Lower leg skin (tissue), 4 donors: Measurements from ENCODE around the gene EFCAB5. TPM values are rescaled to one million over a fixed set of nuclear protein-coding genes. Genes with fewer than 3 reads are reported as not detected.
"Not testable (repeated sequence)": the region's sequence is repeated elsewhere in the genome, so short reads cannot be mapped to it uniquely, and the experiment has no call there.

Experiments used
- DNase-seq, 2 donors: peaks; one replicate each; pipeline ENCODE4 v3.0.0-alpha.2; 2019; ENCODE audit warnings: low spot score in 2 of 2
- H3K4me3 ChIP-seq: fragments of 200-600 bp; sonication (generic); 2 replicates; pipeline ENCODE4 v1.5.1; 2017; ENCODE audit warnings: mild to moderate bottlenecking, low read depth; ENCODE audit not compliant: poor library complexity, severe bottlenecking
- CTCF ChIP-seq, 3 donors: fragments of 450-650 bp; IDR thresholded peaks; one replicate each; pipeline ENCODE4 v1.5.1; 2016; ENCODE audit warnings: antibody characterized with exemption in 3 of 3, mild to moderate bottlenecking in 3 of 3, moderate library complexity in 2 of 3
- POLR2A ChIP-seq, 2 donors: fragments of 450-650 bp; IDR thresholded peaks; one replicate each; pipeline ENCODE4 v1.6.1; 2016 to 2017; ENCODE audit warnings: antibody characterized with exemption in 2 of 2, mild to moderate bottlenecking in 1 of 2, moderate library complexity in 1 of 2
- WGBS, 2 donors: methylation state at CpG; one replicate each; pipeline ENCODE4 v1.1.5; 2018; 5-methylcytosine and 5-hydroxymethylcytosine counted together
- intact Hi-C: fragments of 100-400 bp; cut with DNase I; formaldehyde crosslinking; loops from one replicate; pipeline ENCODE4 v1.15.0; 2023; ENCODE audit warnings: low total_unique reads
- total RNA-seq, 4 donors: library from RNA; depleted of rRNA; stranded (reverse); fragments of >200 nt; gene quantifications; one replicate each; pipeline ENCODE4 v1.1.0, GENCODE V29; 2016

EFCAB5 gene
- total RNA-seq, 4 donors from 2014 or later: 0.46 to 1.0 (median 0.68) TPM

GRCh38 chr17:30031214-30031869 is 89.9 kb downstream of the EFCAB5 start:
- no peak for DNase-seq
- H3K4me3 ChIP-seq: no peak overlapping the region
- 92 to 98% methylated on average over 4 of the region's 4 CpGs for WGBS, 2 donors
- intact Hi-C loops: no loop called here
- no peak for TF ChIP-seq CTCF (IDR thresholded peaks at IDR 0.05)
- no peak for TF ChIP-seq POLR2A (IDR thresholded peaks at IDR 0.05)

- no peak for TF ChIP-seq POLR2A (IDR thresholded peaks at IDR 0.05)
- TF ChIP-seq CTCF (IDR thresholded peaks at IDR 0.05): no peak
- intact Hi-C loops: no loop called here
- H3K4me3 ChIP-seq: no peak overlapping the region
- 71 to 74% methylated on average over 2 of the region's 2 CpGs for WGBS, 2 donors
- no peak for DNase-seq
Observed at GRCh38 chr17:30035369-30035768, 93.9 kb downstream of the EFCAB5 start.

- WGBS, 2 donors: 70 to 74% methylated on average over 5 of the region's 5 CpGs
- DNase-seq, intact Hi-C loops, H3K4me3 ChIP-seq: not testable (repeated sequence)
Observed at GRCh38 chr17:30040719-30041518, 99.5 kb downstream of the EFCAB5 start.

- DNase-seq: no peak
- no peak overlapping the region for H3K4me3 ChIP-seq
- no peak for TF ChIP-seq POLR2A (IDR thresholded peaks at IDR 0.05)
- TF ChIP-seq CTCF (IDR thresholded peaks at IDR 0.05): no peak
- intact Hi-C loops: no loop called here
Observed at GRCh38 chr17:30041551-30041950, 100.1 kb downstream of the EFCAB5 start.

GRCh38 chr17:30062372-30062771 is 120.9 kb downstream of the EFCAB5 start:
- no peak for DNase-seq
- TF ChIP-seq CTCF (IDR thresholded peaks at IDR 0.05) (no peak), POLR2A (IDR thresholded peaks at IDR 0.05) (no peak)
- 62 to 68% methylated on average over 4 of the region's 4 CpGs for WGBS, 2 donors
- intact Hi-C loops: no loop called here
- no peak overlapping the region for H3K4me3 ChIP-seq

GRCh38 chr17:30064738-30065137 is 123.3 kb downstream of the EFCAB5 start:
- DNase-seq: no peak
- no peak overlapping the region for H3K4me3 ChIP-seq
- intact Hi-C loops: no loop called here
- no peak for TF ChIP-seq CTCF (IDR thresholded peaks at IDR 0.05)
- no peak for TF ChIP-seq POLR2A (IDR thresholded peaks at IDR 0.05)
- WGBS, 2 donors: 83 to 94% methylated on average over 1 of the region's 1 CpG
